Fibroblast of lung (primary cell): Measurements from ENCODE around the gene VPS51.

Experiments
- EZH2 ChIP-seq: IDR thresholded peaks from 2 replicates; pipeline ENCODE4 v1.5.1; 2012; ENCODE audit warnings: low read length, control low read depth, mild to moderate bottlenecking; ENCODE audit errors: missing control alignments
- TF ChIP-seq, protein P1 (sequence below), 2 donors: IDR thresholded peaks in 1 of 2; conservative IDR thresholded peaks in 1 of 2; 1 replicate in 1 of 2; 2 replicates in 1 of 2; pipeline ENCODE4 v1.5.1; 2011 to 2012; ENCODE audit warnings: low read length in 2 of 2, control low read depth in 1 of 2, inconsistent platforms in 1 of 2, low read depth in 1 of 2, mild to moderate bottlenecking in 1 of 2

DNA sequence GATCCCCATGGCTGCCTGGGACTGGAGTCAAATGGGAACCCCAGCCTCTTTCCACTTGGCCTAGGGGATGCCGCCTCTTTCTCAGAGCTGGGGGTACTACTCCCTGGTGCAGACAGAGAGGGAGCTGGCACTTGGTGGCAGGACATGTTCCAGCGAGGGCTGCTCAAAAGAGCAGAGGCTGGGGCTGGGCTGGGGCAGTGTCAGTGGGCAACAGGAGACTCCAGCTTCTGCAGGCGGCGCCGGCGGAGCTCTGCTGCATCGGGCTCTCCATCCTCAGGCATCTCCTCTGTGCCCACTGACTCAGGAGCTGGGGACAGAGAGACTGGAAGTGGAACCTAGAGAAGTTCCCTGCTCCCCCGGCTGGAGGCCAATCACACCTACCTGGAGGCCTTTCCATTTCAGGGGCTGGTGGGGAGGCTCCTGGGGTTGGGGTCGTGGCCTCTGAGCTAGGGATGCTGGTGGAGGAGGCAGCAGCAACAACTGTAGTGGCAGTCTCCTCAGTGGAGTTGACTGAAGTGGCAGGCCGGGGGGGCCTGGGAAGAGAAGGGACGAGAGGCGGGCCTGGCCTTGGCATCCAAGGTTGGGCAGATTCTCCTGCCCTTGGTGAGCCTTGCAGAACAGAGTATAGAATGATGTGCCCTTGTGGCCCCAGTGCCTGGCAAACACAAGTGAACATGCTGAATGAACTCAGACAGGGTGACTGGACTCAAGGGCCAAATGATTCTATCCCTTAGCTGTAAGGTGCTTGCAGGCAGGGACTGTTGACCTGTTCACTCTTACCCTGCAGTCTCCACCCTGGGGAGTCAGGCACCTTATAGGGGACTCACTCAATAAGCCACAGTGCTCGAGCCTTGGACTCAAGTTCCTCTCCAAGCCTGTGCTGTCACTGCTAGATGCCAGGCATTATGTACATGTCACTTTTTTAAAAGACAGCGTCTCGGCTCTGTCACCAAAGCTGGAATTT, 32.5 kb downstream of the VPS51 start:
- TF ChIP-seq, protein P1, sequence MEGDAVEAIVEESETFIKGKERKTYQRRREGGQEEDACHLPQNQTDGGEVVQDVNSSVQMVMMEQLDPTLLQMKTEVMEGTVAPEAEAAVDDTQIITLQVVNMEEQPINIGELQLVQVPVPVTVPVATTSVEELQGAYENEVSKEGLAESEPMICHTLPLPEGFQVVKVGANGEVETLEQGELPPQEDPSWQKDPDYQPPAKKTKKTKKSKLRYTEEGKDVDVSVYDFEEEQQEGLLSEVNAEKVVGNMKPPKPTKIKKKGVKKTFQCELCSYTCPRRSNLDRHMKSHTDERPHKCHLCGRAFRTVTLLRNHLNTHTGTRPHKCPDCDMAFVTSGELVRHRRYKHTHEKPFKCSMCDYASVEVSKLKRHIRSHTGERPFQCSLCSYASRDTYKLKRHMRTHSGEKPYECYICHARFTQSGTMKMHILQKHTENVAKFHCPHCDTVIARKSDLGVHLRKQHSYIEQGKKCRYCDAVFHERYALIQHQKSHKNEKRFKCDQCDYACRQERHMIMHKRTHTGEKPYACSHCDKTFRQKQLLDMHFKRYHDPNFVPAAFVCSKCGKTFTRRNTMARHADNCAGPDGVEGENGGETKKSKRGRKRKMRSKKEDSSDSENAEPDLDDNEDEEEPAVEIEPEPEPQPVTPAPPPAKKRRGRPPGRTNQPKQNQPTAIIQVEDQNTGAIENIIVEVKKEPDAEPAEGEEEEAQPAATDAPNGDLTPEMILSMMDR (conservative IDR thresholded peaks at IDR 0.05 in 1 of 2, IDR thresholded peaks at IDR 0.05 in 1 of 2; ENCODE audit: low read depth in 1 of 2, low read length in 2 of 2): no peak
- no peak for TF ChIP-seq EZH2
